PC-3 (cell line): Measurements from ENCODE around the gene ANKRD10.

Source experiments
- EZH2 ChIP-seq: fragments of 300-600 bp; sonication (generic); IDR thresholded peaks from one replicate; pipeline ENCODE4 v1.6.1; 2017; ENCODE audit warnings: antibody characterized with exemption, mild to moderate bottlenecking, low read length; ENCODE audit not compliant: unreplicated experiment
- EZH2phosphoT487 ChIP-seq: fragments of 300-600 bp; sonication (generic); IDR thresholded peaks from 2 replicates; pipeline ENCODE4 v1.6.1; 2018; ENCODE audit warnings: mild to moderate bottlenecking, antibody characterized with exemption, low read length, borderline replicate concordance
- TF ChIP-seq, protein P1 (sequence below): fragments of 300-600 bp; sonication (generic); conservative IDR thresholded peaks from 2 replicates; pipeline ENCODE4 v1.5.1; 2017; ENCODE audit warnings: antibody characterized with exemption, low read depth, mild to moderate bottlenecking, low read length

- TF ChIP-seq, protein P1, sequence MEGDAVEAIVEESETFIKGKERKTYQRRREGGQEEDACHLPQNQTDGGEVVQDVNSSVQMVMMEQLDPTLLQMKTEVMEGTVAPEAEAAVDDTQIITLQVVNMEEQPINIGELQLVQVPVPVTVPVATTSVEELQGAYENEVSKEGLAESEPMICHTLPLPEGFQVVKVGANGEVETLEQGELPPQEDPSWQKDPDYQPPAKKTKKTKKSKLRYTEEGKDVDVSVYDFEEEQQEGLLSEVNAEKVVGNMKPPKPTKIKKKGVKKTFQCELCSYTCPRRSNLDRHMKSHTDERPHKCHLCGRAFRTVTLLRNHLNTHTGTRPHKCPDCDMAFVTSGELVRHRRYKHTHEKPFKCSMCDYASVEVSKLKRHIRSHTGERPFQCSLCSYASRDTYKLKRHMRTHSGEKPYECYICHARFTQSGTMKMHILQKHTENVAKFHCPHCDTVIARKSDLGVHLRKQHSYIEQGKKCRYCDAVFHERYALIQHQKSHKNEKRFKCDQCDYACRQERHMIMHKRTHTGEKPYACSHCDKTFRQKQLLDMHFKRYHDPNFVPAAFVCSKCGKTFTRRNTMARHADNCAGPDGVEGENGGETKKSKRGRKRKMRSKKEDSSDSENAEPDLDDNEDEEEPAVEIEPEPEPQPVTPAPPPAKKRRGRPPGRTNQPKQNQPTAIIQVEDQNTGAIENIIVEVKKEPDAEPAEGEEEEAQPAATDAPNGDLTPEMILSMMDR = no peak
- TF ChIP-seq EZH2phosphoT487 (no peak), EZH2 (no peak)
Measured at GRCh38 chr13:110937511-110938285, 22.8 kb upstream of the ANKRD10 start.
